ENCODE data around the gene CSNK2B. TPM values are rescaled to one million over a fixed set of nuclear protein-coding genes. Genes with fewer than 3 reads are reported as not detected.

Gene CSNK2B
- polyA plus RNA-seq, 2 donors, result 140 to 187 TPM

DNA sequence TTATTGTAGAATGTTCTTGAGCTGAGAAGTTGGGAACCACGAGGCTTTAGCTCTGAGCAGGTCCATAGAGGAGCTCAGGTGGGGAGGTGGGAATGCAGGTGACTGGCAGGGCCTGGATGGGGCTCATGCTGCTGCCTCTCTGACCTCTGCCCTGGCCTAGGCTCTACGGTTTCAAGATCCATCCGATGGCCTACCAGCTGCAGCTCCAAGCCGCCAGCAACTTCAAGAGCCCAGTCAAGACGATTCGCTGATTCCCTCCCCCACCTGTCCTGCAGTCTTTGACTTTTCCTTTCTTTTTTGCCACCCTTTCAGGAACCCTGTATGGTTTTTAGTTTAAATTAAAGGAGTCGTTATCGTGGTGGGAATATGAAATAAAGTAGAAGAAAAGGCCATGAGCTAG is 3.8 kb downstream of the CSNK2B start, which contains the start of gene LY6G5B:
TSS of gene LY6G5B (plus strand) at position 301 of the 400 bp plus-strand sequence. CDS start 975 bp downstream, outside the sequence.
- Histone ChIP-seq H3K36me3 (ENCODE audit: control insufficient read depth in 2 of 2, insufficient read depth in 2 of 2, low read length in 1 of 2) (peaks cover 28 to 45% of the 10 kb centered on the region in 2 donors), H3K9me3 (ENCODE audit: control insufficient read depth in 2 of 2, insufficient read depth in 1 of 2, low read depth in 1 of 2, low read length in 1 of 2) (no peaks in the 10 kb centered on the region), H3K27ac (ENCODE audit: low read depth in 2 of 2, low read length in 1 of 2) (no peak within 1 kb of the TSS), H3K27me3 (ENCODE audit: control insufficient read depth in 1 of 2, insufficient read depth in 2 of 2, low read length in 2 of 2) (no peaks in the 10 kb centered on the region), H3K4me1 (ENCODE audit: control insufficient read depth in 2 of 2, insufficient read depth in 2 of 2, low read length in 1 of 2) (peaks cover 2 to 7% of the 10 kb centered on the region in 2 donors), H3K4me3 (ENCODE audit: low read depth in 1 of 2, low read length in 2 of 2) (no peak within 1 kb of the TSS)
- WGBS, 2 donors, result 84 to 87% methylated on average over 8 of the region's 8 CpGs

DNA sequence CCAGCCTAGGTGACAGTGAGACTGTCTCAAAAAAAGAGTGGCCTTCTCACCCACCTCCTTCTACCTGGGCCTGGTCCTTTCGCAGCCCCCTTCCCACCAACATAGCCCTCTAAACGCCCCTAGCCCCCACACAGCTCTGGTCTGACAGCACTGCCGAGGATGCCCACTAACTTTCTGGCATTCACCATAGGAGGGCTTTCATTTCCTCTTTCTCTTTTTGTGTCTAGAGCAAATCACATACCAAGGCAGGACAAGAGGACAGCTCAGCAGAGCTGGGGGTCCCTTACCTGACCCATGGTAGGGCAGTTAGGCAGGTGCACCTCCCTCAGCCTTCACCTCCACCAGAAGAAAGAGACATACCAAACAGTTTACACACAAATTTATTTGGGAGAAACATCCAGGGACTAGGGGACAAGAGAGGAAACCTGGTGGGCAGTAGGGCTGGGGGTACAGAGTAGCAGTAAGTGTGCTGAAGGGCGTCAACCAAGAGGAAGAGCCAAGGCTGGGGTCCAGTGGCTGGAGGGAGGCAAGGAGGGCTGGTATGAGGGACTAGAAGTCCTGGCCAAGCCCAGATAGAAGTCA is 10.5 kb downstream of the CSNK2B start:
- H3K4me1 ChIP-seq (ENCODE audit: control insufficient read depth in 2 of 2, insufficient read depth in 2 of 2, low read length in 1 of 2), result peaks cover 0 to 3% of the 10 kb centered on the region in 2 donors
- WGBS, 2 donors, result 79 to 83% methylated on average over 4 of the region's 4 CpGs
- H3K36me3 ChIP-seq (ENCODE audit: control insufficient read depth in 2 of 2, insufficient read depth in 2 of 2, low read length in 1 of 2), result peaks cover 0 to 9% of the 10 kb centered on the region in 2 donors
- no peak overlapping the region for H3K4me3 ChIP-seq (ENCODE audit: low read depth in 1 of 2, low read length in 2 of 2)
- H3K9me3 ChIP-seq (ENCODE audit: control insufficient read depth in 2 of 2, insufficient read depth in 1 of 2, low read depth in 1 of 2, low read length in 1 of 2), result no peaks in the 10 kb centered on the region
- H3K27me3 ChIP-seq (ENCODE audit: control insufficient read depth in 1 of 2, insufficient read depth in 2 of 2, low read length in 2 of 2), result no peaks in the 10 kb centered on the region
- H3K27ac ChIP-seq (ENCODE audit: low read depth in 2 of 2, low read length in 1 of 2), result no peak overlapping the region

DNA sequence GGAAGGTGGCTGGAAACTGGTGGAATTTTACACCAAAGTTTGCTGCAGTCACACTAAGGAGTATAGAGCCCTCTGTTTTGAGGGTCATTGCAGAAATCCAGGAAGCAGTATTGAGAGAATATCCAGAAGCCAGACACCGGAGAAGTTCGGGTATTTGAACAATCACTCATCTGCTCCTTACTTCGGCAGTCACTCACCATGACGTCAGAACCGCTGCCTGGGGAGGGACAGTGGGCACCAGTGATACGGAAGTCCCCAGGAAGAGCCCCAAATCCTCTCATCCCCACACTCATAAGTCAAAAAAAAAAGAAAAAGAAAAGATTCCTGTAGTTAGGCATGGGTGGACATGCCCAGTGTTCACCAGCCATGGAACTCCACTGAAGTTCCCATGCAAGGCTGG is 11.0 kb downstream of the CSNK2B start:
- WGBS, 2 donors, result 52 to 66% methylated on average over 6 of the region's 6 CpGs

DNA sequence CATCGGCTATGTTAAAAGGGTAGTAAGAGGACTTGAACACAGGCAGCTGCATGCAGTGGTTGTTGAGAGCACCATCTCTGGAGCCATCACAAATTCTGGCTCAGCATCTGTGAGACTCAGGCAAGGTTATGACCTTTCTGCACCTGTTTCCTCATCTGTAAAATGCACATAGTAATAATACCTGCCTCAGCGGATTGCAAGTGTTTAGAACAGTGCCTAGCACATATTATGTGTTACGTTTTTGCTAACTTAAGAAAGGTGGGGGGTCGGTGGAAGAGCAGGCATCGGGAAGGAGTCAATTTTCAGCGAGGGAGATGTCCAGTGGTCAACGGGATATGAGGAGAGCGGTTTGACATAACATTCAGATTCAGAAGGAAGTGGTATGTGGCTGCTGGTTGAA is 12.1 kb downstream of the CSNK2B start:
- Histone ChIP-seq H3K9me3 (ENCODE audit: control insufficient read depth in 2 of 2, insufficient read depth in 1 of 2, low read depth in 1 of 2, low read length in 1 of 2) (no peaks in the 10 kb centered on the region), H3K4me3 (ENCODE audit: low read depth in 1 of 2, low read length in 2 of 2) (no peak overlapping the region), H3K27ac (ENCODE audit: low read depth in 2 of 2, low read length in 1 of 2) (no peak overlapping the region), H3K27me3 (ENCODE audit: control insufficient read depth in 1 of 2, insufficient read depth in 2 of 2, low read length in 2 of 2) (no peaks in the 10 kb centered on the region), H3K4me1 (ENCODE audit: control insufficient read depth in 2 of 2, insufficient read depth in 2 of 2, low read length in 1 of 2) (peaks cover 0 to 3% of the 10 kb centered on the region in 2 donors), H3K36me3 (ENCODE audit: control insufficient read depth in 2 of 2, insufficient read depth in 2 of 2, low read length in 1 of 2) (no peaks in the 10 kb centered on the region)
- 70 to 79% methylated on average over 8 of the region's 8 CpGs for WGBS, 2 donors

More for the DNA sequence above, 11.0 kb downstream of the CSNK2B start:
- Histone ChIP-seq H3K36me3 (ENCODE audit: control insufficient read depth in 2 of 2, insufficient read depth in 2 of 2, low read length in 1 of 2) (peaks cover 0 to 5% of the 10 kb centered on the region in 2 donors), H3K4me3 (ENCODE audit: low read depth in 1 of 2, low read length in 2 of 2) (no peak overlapping the region), H3K9me3 (ENCODE audit: control insufficient read depth in 2 of 2, insufficient read depth in 1 of 2, low read depth in 1 of 2, low read length in 1 of 2) (no peaks in the 10 kb centered on the region), H3K27ac (ENCODE audit: low read depth in 2 of 2, low read length in 1 of 2) (no peak overlapping the region), H3K27me3 (ENCODE audit: control insufficient read depth in 1 of 2, insufficient read depth in 2 of 2, low read length in 2 of 2) (no peaks in the 10 kb centered on the region), H3K4me1 (ENCODE audit: control insufficient read depth in 2 of 2, insufficient read depth in 2 of 2, low read length in 1 of 2) (peaks cover 0 to 3% of the 10 kb centered on the region in 2 donors)

DNA sequence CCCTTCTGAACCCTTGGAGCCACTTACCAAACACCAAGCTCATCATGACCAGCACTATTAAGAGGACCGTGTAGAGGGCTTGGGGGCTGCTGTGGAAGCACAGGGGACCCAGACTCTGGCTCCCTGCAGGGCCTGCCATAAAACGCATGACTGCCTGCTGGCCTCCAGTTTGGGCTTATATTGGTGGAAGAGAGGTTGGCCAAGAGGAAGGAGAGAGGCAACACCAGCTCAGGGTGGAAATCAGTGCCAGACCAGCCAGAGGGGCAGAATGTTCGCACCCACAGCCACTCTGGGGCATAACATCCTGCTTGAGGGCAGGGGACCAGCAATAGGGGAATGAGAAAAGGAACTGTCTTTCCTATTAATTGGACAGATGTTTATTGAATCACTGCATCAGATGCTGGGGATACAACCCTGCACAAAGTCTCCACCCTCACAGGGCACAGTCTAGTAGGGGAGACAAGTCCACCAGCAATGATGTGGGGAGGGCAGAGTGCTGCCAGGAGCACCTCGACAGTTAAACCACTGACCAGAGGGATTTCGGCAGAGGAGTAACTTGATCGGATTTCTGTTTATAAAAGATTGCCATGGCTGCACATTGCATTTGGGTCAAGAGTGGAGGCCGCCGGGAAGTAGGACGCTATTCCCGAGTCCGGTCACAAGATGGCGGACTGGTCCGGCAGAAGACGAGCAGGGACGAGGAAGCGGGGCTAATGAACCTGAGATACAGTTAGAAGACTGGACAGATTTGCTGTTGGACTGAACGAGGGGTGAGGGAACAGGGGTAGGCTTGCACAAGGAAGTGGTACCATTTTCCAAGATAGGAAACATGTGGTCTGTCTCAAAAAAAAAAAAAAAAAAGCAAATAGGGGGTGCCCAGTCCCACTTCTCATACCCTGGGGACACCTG is 14.6 kb downstream of the CSNK2B start, which contains the start of gene LY6G5C:
TSS of gene LY6G5C (minus strand) at position 842 of the 909 bp plus-strand sequence. CDS start at position 148, 694 bp downstream.
- H3K27me3 ChIP-seq (ENCODE audit: control insufficient read depth in 1 of 2, insufficient read depth in 2 of 2, low read length in 2 of 2), result no peaks in the 10 kb centered on the region
- no peaks in the 10 kb centered on the region for H3K9me3 ChIP-seq (ENCODE audit: control insufficient read depth in 2 of 2, insufficient read depth in 1 of 2, low read depth in 1 of 2, low read length in 1 of 2)
- WGBS, 2 donors, result 11% methylated on average over 17 of the region's 17 CpGs
- H3K4me3 ChIP-seq (ENCODE audit: low read depth in 1 of 2, low read length in 2 of 2), result peak within 1 kb of the TSS; percentile 51 to 54
- H3K27ac ChIP-seq (ENCODE audit: low read depth in 2 of 2, low read length in 1 of 2), result peak within 1 kb of the TSS; percentile 63 to 80
- peaks cover 0 to 5% of the 10 kb centered on the region in 2 donors for H3K4me1 ChIP-seq (ENCODE audit: control insufficient read depth in 2 of 2, insufficient read depth in 2 of 2, low read length in 1 of 2)
- H3K36me3 ChIP-seq (ENCODE audit: control insufficient read depth in 2 of 2, insufficient read depth in 2 of 2, low read length in 1 of 2), result peaks cover 2 to 3% of the 10 kb centered on the region in 2 donors

DNA sequence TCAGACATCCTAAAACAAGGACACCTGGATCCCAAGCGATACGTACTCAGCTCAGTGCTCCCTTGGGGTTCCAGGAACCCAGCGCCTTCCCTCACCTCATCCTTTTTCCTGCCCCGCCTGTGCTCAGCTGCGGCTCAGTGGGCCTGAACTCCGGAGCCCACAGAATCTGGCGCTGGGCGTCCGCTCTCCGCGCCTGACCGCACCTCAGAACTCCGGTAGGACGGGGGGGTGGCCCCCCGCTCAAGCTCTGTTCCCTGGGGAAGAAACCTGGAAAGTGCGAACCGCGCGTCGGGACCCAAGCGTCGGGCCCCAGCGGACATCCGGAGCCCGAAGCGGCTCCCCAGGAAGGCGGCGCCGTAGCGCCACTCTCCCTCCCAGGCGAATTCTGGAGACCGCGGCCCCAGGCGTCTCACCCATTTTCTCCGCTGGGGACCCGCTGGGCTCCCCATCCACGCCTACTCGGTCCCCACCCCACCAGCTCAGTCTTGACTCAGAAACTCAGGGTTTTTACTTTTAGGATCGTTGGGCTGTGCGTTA is 15.3 kb downstream of the CSNK2B start:
- Histone ChIP-seq H3K36me3 (ENCODE audit: control insufficient read depth in 2 of 2, insufficient read depth in 2 of 2, low read length in 1 of 2) (peaks cover 3 to 5% of the 10 kb centered on the region in 2 donors), H3K27me3 (ENCODE audit: control insufficient read depth in 1 of 2, insufficient read depth in 2 of 2, low read length in 2 of 2) (no peaks in the 10 kb centered on the region), H3K27ac (ENCODE audit: low read depth in 2 of 2, low read length in 1 of 2) (peak overlapping the region; percentile 63 to 80), H3K9me3 (ENCODE audit: control insufficient read depth in 2 of 2, insufficient read depth in 1 of 2, low read depth in 1 of 2, low read length in 1 of 2) (no peaks in the 10 kb centered on the region), H3K4me3 (ENCODE audit: low read depth in 1 of 2, low read length in 2 of 2) (peak overlapping the region; percentile 51 to 54), H3K4me1 (ENCODE audit: control insufficient read depth in 2 of 2, insufficient read depth in 2 of 2, low read length in 1 of 2) (peaks cover 0 to 5% of the 10 kb centered on the region in 2 donors)
- 0 to 1% methylated on average over 40 of the region's 40 CpGs for WGBS, 2 donors

DNA sequence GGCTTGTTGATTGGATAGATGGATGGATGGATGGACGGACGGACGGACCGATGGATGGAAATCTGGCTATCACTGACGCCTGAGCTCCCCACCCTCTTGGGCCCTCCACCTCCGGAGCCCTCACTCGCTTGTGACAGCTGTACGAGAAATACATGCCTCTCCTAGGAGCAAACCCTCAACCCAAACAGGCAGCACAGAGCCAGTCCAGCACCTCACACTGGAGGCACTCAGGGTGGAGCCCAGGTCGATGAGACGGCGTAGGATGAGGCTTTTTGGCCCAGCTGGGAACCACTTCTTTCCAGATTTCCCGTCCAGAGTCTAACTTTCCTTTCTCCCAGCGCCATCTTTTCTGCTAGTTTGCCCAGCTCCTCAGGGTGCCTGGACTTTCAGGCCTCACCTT is 17.7 kb downstream of the CSNK2B start:
- no peak overlapping the region for H3K27ac ChIP-seq (ENCODE audit: low read depth in 2 of 2, low read length in 1 of 2)
- peaks cover 0 to 5% of the 10 kb centered on the region in 2 donors for H3K4me1 ChIP-seq (ENCODE audit: control insufficient read depth in 2 of 2, insufficient read depth in 2 of 2, low read length in 1 of 2)
- H3K36me3 ChIP-seq (ENCODE audit: control insufficient read depth in 2 of 2, insufficient read depth in 2 of 2, low read length in 1 of 2), result peaks cover 19 to 27% of the 10 kb centered on the region in 2 donors
- H3K4me3 ChIP-seq (ENCODE audit: low read depth in 1 of 2, low read length in 2 of 2), result no peak overlapping the region
- H3K9me3 ChIP-seq (ENCODE audit: control insufficient read depth in 2 of 2, insufficient read depth in 1 of 2, low read depth in 1 of 2, low read length in 1 of 2), result no peaks in the 10 kb centered on the region
- WGBS, 2 donors, result 62 to 63% methylated on average over 13 of the region's 13 CpGs
- H3K27me3 ChIP-seq (ENCODE audit: control insufficient read depth in 1 of 2, insufficient read depth in 2 of 2, low read length in 2 of 2), result no peaks in the 10 kb centered on the region

DNA sequence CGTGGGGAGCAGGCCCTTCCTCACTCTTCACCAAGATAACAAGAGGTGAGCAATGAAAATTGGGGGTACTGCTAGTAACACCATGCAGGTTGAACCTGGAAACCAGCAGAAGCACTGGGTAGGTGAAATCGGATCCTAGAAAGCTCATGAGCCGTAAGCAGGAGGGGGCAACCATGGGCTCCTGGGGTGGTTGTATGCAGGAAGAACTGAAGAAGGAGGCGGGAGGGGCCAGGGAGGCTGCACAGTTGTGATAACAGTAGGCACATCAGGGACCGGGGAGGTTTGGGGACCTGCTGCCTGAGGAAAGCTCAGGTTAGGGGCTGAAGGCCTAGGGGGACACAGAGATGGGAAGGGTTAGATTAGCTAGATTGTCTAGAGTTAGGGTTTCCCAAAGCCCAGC is 20.6 kb downstream of the CSNK2B start:
- Histone ChIP-seq H3K4me1 (ENCODE audit: control insufficient read depth in 2 of 2, insufficient read depth in 2 of 2, low read length in 1 of 2) (peaks cover 0 to 3% of the 10 kb centered on the region in 2 donors), H3K27me3 (ENCODE audit: control insufficient read depth in 1 of 2, insufficient read depth in 2 of 2, low read length in 2 of 2) (no peaks in the 10 kb centered on the region), H3K4me3 (ENCODE audit: low read depth in 1 of 2, low read length in 2 of 2) (no peak overlapping the region), H3K27ac (ENCODE audit: low read depth in 2 of 2, low read length in 1 of 2) (no peak overlapping the region), H3K9me3 (ENCODE audit: control insufficient read depth in 2 of 2, insufficient read depth in 1 of 2, low read depth in 1 of 2, low read length in 1 of 2) (no peaks in the 10 kb centered on the region), H3K36me3 (ENCODE audit: control insufficient read depth in 2 of 2, insufficient read depth in 2 of 2, low read length in 1 of 2) (peaks cover 30 to 51% of the 10 kb centered on the region in 2 donors)
- WGBS, 2 donors, result 84 to 87% methylated on average over 5 of the region's 5 CpGs

DNA sequence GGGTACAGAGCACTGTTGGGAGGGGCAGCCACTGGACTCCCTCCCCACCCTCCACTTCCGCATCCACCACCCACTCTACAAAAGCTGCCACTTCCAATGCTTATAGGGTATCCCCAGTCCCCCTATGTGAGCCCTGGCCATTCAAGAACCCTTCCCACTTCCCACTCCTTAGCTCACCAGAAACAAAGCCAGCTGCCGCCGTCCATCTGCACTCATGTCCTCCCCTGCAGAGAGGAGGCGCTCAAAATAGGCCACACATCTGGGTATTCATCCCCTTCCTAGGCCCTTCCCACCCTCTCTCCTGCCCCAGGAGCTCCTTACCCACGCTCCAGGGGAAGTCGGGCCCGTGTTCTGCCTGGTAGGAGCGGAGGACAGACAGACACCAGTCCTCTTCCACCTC is 21.4 kb downstream of the CSNK2B start:
- Histone ChIP-seq H3K4me3 (ENCODE audit: low read depth in 1 of 2, low read length in 2 of 2) (no peak overlapping the region), H3K27ac (ENCODE audit: low read depth in 2 of 2, low read length in 1 of 2) (no peak overlapping the region), H3K36me3 (ENCODE audit: control insufficient read depth in 2 of 2, insufficient read depth in 2 of 2, low read length in 1 of 2) (peaks cover 30 to 54% of the 10 kb centered on the region in 2 donors), H3K27me3 (ENCODE audit: control insufficient read depth in 1 of 2, insufficient read depth in 2 of 2, low read length in 2 of 2) (no peaks in the 10 kb centered on the region), H3K4me1 (ENCODE audit: control insufficient read depth in 2 of 2, insufficient read depth in 2 of 2, low read length in 1 of 2) (peaks cover 0 to 3% of the 10 kb centered on the region in 2 donors), H3K9me3 (ENCODE audit: control insufficient read depth in 2 of 2, insufficient read depth in 1 of 2, low read depth in 1 of 2, low read length in 1 of 2) (no peaks in the 10 kb centered on the region)
- 86 to 87% methylated on average over 8 of the region's 8 CpGs for WGBS, 2 donors
